Ovary (tissue), 9 donors: Measurements from ENCODE around the gene BANP. TPM values are rescaled to one million over a fixed set of nuclear protein-coding genes. Genes with fewer than 3 reads are reported as not detected.

Experiments
- DNase-seq, 5 donors: peaks; one replicate each; pipeline ENCODE4 v3.0.0-alpha.2; 2019 to 2020
- H3K27ac ChIP-seq, 2 donors: fragments of 200-600 bp; one replicate each; pipeline versions ENCODE4 v1.5.1 to v1.8.0; 2019 to 2022
- H3K27me3 ChIP-seq: fragments of 200-600 bp; one replicate; pipeline ENCODE4 v1.8.0; 2022
- H3K36me3 ChIP-seq: fragments of 200-600 bp; sonication (generic); one replicate; pipeline ENCODE4 v1.5.1; 2019
- H3K4me1 ChIP-seq: one replicate; pipeline ENCODE4 v1.8.1; 2013; ENCODE audit warnings: mild to moderate bottlenecking, moderate library complexity; ENCODE audit not compliant: insufficient read depth
- H3K4me3 ChIP-seq: fragments of 200-600 bp; sonication (generic); one replicate; pipeline ENCODE4 v1.5.1; 2017
- H3K9me3 ChIP-seq, 2 donors: fragments of 200-600 bp in 1 of 2; sonication (generic) in 1 of 2; one replicate each; pipeline versions ENCODE4 v1.5.1 to v1.8.1; 2013 to 2019; ENCODE audit warnings: mild to moderate bottlenecking in 1 of 2, moderate library complexity in 1 of 2
- EP300 ChIP-seq: sonication (generic); formaldehyde crosslinking; IDR thresholded peaks from one replicate; pipeline ENCODE4 v1.6.1; 2017; ENCODE audit warnings: antibody characterized with exemption
- POLR2A ChIP-seq: fragments of 450-650 bp; IDR thresholded peaks from one replicate; pipeline ENCODE4 v1.6.1; 2017; ENCODE audit warnings: antibody characterized with exemption, mild to moderate bottlenecking, moderate library complexity
- WGBS, 3 donors: extraction: QIAGEN DNeasy Blood & Tissue Kit in 1 of 3; methylation state at CpG; one replicate each; pipeline versions ENCODE4 v1.1.5 to v1.1.7; 2013 to 2017; 5-methylcytosine and 5-hydroxymethylcytosine counted together
- intact Hi-C, 4 donors: fragments of 100-400 bp; cut with DNase I; formaldehyde crosslinking; loops; one replicate each; pipeline versions ENCODE4 v1.11.0 to v1.15.1; 2022 to 2023
- polyA plus RNA-seq, 2 donors: library from polyadenylated mRNA; stranded (reverse); fragments of 200-250 nt in 1 of 2; fragments of 350-450 nt in 1 of 2; fragmentation: Illumina TruSeq in 1 of 2; extraction: RNeasy Lipid Tissue Mini Kit (QIAGEN cat#74804) in 1 of 2; gene quantifications; one replicate each; pipeline ENCODE4 v1.2.3, GENCODE V29; 2013 to 2014
- total RNA-seq, 7 donors: library from RNA; depleted of rRNA in 2 of 7; stranded (reverse); fragments of >200 nt in 2 of 7; fragmentation: NEBNext Ultra II Directional in 3 of 7; extraction: Animal tissue kit (Norgen Biotek cat#: 25700) in 3 of 7; gene quantifications; one replicate each; pipeline versions ENCODE4 v1.1.0 to v1.2.4, GENCODE V29; 2016 to 2023
- TF ChIP-seq, protein P1 (sequence below), 3 donors: fragments of 450-650 bp in 2 of 3; fragments of 200-600 bp in 1 of 3; IDR thresholded peaks; one replicate each; pipeline versions ENCODE4 v1.5.1 to v1.8.0; 2016 to 2022; ENCODE audit warnings: antibody characterized with exemption in 3 of 3, mild to moderate bottlenecking in 1 of 3
- donor health status: DM: no; HTN: no; CAD: no; lungs with moderate emphysema.
- donor health status: DM: no; HTN: no; CAD: no.
- donor health status: Bipolar disorder and iron deficiency.
- donor health status: DM: yes; HTN: yes; CAD: no.
- donor health status: DM: no; HTN: no; CAD: no.
- donor health status: DM: yes; HTN: yes; CAD: no.

BANP gene
- total and polyA plus RNA-seq, 9 donors = 14.8 to 48.6 (median 28.1) TPM

GRCh38 chr16:87919681-87919994, 31.6 kb upstream of the BANP start:
- no peak for DNase-seq
- TF ChIP-seq, protein P1, sequence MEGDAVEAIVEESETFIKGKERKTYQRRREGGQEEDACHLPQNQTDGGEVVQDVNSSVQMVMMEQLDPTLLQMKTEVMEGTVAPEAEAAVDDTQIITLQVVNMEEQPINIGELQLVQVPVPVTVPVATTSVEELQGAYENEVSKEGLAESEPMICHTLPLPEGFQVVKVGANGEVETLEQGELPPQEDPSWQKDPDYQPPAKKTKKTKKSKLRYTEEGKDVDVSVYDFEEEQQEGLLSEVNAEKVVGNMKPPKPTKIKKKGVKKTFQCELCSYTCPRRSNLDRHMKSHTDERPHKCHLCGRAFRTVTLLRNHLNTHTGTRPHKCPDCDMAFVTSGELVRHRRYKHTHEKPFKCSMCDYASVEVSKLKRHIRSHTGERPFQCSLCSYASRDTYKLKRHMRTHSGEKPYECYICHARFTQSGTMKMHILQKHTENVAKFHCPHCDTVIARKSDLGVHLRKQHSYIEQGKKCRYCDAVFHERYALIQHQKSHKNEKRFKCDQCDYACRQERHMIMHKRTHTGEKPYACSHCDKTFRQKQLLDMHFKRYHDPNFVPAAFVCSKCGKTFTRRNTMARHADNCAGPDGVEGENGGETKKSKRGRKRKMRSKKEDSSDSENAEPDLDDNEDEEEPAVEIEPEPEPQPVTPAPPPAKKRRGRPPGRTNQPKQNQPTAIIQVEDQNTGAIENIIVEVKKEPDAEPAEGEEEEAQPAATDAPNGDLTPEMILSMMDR (IDR thresholded peaks at IDR 0.05) = no peak
- no peak for TF ChIP-seq POLR2A
- no peak for TF ChIP-seq EP300
- Histone ChIP-seq H3K27me3 (no peaks in the 10 kb centered on the region), H3K27ac (peak overlapping the region in 1 of 2 donors; percentile 79), H3K4me1 (peaks cover 9% of the 10 kb centered on the region), H3K36me3 (no peaks in the 10 kb centered on the region), H3K4me3 (no peak overlapping the region), H3K9me3 (no peaks in the 10 kb centered on the region)
- WGBS, 3 donors = 92 to 93% (median 92%) methylated on average over 10 of the region's 10 CpGs
- intact Hi-C loops = no loop called here

GRCh38 chr16:87921236-87921773, 29.9 kb upstream of the BANP start:
- DNase-seq = no peak
- Histone ChIP-seq H3K4me1 (peaks cover 9% of the 10 kb centered on the region), H3K4me3 (no peak overlapping the region), H3K9me3 (no peaks in the 10 kb centered on the region), H3K27ac (no peak overlapping the region), H3K27me3 (no peaks in the 10 kb centered on the region), H3K36me3 (no peaks in the 10 kb centered on the region)
- WGBS, 3 donors = 82 to 87% (median 85%) methylated on average over 13 of the region's 13 CpGs
- intact Hi-C loops = no loop called here
- TF ChIP-seq, protein P1 (IDR thresholded peaks at IDR 0.05) = no peak
- TF ChIP-seq POLR2A (no peak), EP300 (no peak)

GRCh38 chr16:87922250-87922871, 28.9 kb upstream of the BANP start:
- DNase-seq = peak in 2 of 5 donors; percentile 44 to 66
- no peak for TF ChIP-seq EP300
- TF ChIP-seq, protein P1 (IDR thresholded peaks at IDR 0.05) = no peak
- no peak for TF ChIP-seq POLR2A
- Histone ChIP-seq H3K9me3 (no peaks in the 10 kb centered on the region), H3K36me3 (no peaks in the 10 kb centered on the region), H3K27me3 (no peaks in the 10 kb centered on the region), H3K4me1 (peaks cover 9% of the 10 kb centered on the region), H3K27ac (no peak overlapping the region), H3K4me3 (no peak overlapping the region)
- intact Hi-C loops = no loop called here
- WGBS, 3 donors = 44 to 55% (median 47%) methylated on average over 14 of the region's 14 CpGs

- no peak overlapping the region for H3K27ac ChIP-seq
Observed at GRCh38 chr16:87924041-87924810, 27.0 kb upstream of the BANP start.

More at GRCh38 chr16:87924041-87924810, 27.0 kb upstream of the BANP start:
- TF ChIP-seq, protein P1 (IDR thresholded peaks at IDR 0.05) = no peak
- TF ChIP-seq EP300 = no peak
- TF ChIP-seq POLR2A = no peak
- Histone ChIP-seq H3K4me3 (no peak overlapping the region), H3K27me3 (no peaks in the 10 kb centered on the region), H3K36me3 (no peaks in the 10 kb centered on the region), H3K9me3 (no peaks in the 10 kb centered on the region), H3K4me1 (peaks cover 2% of the 10 kb centered on the region)
- 68 to 78% (median 70%) methylated on average over 26 to 27 of the region's 27 CpGs for WGBS, 3 donors
- peak in 1 of 5 donors; percentile 15 for DNase-seq
- intact Hi-C loops = no loop called here
